Right atrium auricular region (tissue), 2 donors: ENCODE results near the gene DUSP7. TPM values are rescaled to one million over a fixed set of nuclear protein-coding genes. Genes with fewer than 3 reads are reported as not detected.
A peak's percentile ranks its signal among the peaks of the same experiment; 100 is the strongest.

ENCODE experiments used
- DNase-seq: peaks from one replicate; pipeline ENCODE4 v3.0.0-alpha.2; 2019; ENCODE audit warnings: low spot score
- H3K27ac ChIP-seq, 2 donors: fragments of 200-600 bp; sonication (generic); 1 replicate in 1 of 2; 2 replicates in 1 of 2; pipeline ENCODE4 v1.5.1; 2016 to 2019
- H3K27me3 ChIP-seq, 2 donors: fragments of 200-600 bp; sonication (generic); one replicate each; pipeline versions ENCODE4 v1.5.1 to v1.6.0; 2017 to 2019
- H3K36me3 ChIP-seq: fragments of 200-600 bp; sonication (generic); one replicate; pipeline ENCODE4 v1.5.1; 2016
- H3K4me1 ChIP-seq, 2 donors: fragments of 200-600 bp; sonication (generic); one replicate each; pipeline versions ENCODE4 v1.5.1 to v1.6.0; 2017 to 2019
- H3K4me3 ChIP-seq, 2 donors: fragments of 200-600 bp; sonication (generic); 1 replicate in 1 of 2; 2 replicates in 1 of 2; pipeline ENCODE4 v1.5.1; 2017 to 2019; ENCODE audit warnings: mild to moderate bottlenecking in 1 of 2, moderate library complexity in 1 of 2
- H3K9me3 ChIP-seq, 2 donors: fragments of 200-600 bp; sonication (generic); one replicate each; pipeline ENCODE4 v1.5.1; 2019
- total RNA-seq, 2 donors: library from RNA; depleted of rRNA; stranded (reverse); fragments of >200 nt; gene quantifications; one replicate each; pipeline ENCODE4 v1.1.0, GENCODE V29; 2016
- TF ChIP-seq, protein P1 (sequence below), 2 donors: fragments of 200-600 bp; sonication (generic); IDR thresholded peaks; one replicate each; pipeline ENCODE4 v1.5.1; 2019; ENCODE audit warnings: antibody characterized with exemption in 2 of 2

DUSP7 gene
- total RNA-seq, 2 donors from 2014 or later: 17.7 to 33.7 TPM

DNA sequence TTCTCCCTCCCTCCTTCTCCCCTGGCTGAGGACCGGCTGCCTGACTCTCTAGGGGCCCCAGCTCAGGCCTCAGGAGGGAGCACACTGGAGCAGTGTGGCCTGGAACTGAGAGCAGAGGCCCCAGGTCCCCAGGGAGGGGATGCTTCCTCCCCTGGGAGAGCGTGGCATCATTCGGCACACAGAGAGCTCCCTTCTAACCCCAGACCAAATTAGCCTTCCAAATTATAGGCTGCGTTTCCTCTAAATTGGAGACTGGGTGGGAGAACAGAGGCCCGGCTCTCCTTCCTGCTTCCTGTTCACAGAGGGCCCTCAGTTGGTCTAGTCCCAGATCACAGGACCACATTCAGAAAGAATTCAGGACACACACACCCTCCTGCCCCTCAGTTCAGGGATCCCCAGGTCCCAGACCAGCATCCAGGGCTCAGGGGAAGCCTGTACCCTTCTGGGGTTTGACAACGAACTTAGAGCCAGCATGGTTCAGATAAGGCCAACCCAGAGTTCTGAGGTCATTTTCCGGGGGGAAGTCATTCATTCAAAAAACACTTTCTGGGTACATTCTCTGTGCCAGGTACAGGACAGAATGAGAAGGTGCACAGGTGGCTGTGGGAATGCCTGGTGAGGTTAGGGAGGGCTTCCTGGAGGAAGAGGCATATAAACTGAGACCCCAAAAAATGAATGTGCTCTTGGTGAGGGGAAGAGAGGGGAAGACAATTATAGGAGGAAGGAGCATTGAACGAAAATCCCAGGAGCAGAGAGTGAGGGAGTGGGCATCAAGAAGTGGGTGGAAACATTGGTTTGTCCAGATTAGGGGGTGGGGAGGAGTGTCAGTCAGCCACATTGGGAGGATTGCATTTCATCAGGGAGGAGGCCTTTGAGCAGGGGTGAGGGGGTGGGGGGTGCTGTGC lies 32.3 kb downstream of the DUSP7 start:
- Histone ChIP-seq H3K27me3 (no peaks in the 10 kb centered on the region), H3K4me1 (peaks cover 0 to 84% of the 10 kb centered on the region in 2 donors), H3K27ac (peak overlapping the region; percentile 93 to 96), H3K4me3 (peak overlapping the region; percentile 24 to 35), H3K36me3 (no peaks in the 10 kb centered on the region), H3K9me3 (no peaks in the 10 kb centered on the region)
- DNase-seq: no peak
- TF ChIP-seq, protein P1, sequence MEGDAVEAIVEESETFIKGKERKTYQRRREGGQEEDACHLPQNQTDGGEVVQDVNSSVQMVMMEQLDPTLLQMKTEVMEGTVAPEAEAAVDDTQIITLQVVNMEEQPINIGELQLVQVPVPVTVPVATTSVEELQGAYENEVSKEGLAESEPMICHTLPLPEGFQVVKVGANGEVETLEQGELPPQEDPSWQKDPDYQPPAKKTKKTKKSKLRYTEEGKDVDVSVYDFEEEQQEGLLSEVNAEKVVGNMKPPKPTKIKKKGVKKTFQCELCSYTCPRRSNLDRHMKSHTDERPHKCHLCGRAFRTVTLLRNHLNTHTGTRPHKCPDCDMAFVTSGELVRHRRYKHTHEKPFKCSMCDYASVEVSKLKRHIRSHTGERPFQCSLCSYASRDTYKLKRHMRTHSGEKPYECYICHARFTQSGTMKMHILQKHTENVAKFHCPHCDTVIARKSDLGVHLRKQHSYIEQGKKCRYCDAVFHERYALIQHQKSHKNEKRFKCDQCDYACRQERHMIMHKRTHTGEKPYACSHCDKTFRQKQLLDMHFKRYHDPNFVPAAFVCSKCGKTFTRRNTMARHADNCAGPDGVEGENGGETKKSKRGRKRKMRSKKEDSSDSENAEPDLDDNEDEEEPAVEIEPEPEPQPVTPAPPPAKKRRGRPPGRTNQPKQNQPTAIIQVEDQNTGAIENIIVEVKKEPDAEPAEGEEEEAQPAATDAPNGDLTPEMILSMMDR (IDR thresholded peaks at IDR 0.05): no peak

DNA sequence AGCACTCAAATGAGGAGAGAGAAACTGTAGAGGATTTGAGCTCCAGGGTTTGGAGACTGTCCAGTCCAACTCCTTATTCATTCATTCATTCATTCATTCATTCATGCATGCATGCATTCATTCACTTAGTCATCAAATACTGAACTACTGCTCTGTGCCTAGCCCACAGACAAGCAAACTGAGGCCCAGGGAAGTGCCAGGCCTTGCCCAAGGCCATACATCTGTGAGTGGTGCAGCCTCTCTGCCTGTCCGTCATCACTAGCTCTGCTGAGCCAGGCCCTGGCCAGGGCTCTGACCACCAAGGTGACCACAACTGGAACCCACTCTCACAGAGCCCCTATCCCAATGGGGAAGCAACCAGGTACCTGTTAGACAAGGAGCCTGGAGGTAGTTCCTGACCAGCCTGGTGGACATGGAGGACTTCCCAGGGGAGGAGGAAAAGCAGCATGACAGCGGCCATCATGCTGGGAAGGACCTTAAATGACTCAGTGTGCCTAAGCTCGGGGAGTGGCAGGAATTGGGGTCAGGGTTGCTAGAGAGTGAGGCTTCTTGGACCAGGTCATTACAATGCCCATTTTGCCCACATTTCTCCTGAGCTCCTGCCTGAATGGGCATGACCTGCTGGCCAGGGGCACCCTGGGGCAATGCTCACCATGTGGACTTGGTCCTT lies 33.1 kb downstream of the DUSP7 start:
- TF ChIP-seq, protein P1 (IDR thresholded peaks at IDR 0.05): no peak

DNA sequence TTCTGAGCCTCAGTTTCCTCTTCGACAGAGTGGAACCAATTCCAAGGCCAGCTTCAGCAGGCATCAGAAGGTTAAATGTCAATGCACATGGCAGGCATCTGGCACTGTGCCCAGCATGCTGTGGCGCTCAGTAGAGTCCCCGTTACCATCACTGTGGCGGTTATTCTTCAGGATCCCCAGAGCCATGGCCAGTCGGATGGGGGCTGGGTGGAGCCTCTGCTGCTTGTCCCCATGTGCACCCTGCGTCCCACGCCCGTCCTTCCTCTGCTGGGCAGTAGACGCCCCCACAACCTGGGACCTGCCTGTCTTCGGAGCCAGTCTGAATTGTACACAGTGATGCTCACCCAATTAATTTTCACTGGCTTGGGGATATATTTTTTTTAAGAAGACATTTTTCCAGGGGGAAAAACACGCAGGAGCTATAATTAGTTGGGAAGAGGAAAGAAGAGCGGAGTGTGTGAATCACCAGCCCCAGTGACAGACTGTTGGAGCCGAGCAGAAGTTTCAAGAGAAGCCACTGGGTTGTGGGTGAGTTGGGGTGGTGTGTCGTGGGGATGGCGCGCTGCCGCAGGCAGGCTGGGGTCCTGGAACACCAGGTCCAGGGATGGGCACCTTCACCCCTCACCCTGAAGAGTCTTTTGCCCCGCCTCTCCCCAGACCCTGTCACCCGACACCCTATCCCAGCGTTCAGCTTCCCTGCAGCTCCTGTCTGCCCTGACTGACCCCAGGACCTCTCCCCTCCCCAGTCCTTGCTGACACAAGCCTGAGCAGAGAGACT lies 33.9 kb downstream of the DUSP7 start:
- Histone ChIP-seq H3K9me3 (no peaks in the 10 kb centered on the region), H3K27ac (peak overlapping the region; percentile 93 to 96), H3K4me3 (peak overlapping the region; percentile 24 to 35), H3K36me3 (no peaks in the 10 kb centered on the region), H3K4me1 (peaks cover 0 to 88% of the 10 kb centered on the region in 2 donors), H3K27me3 (no peaks in the 10 kb centered on the region)
- DNase-seq: no peak
- TF ChIP-seq, protein P1 (IDR thresholded peaks at IDR 0.05): no peak

More for the DNA sequence above, 33.1 kb downstream of the DUSP7 start:
- H3K36me3 ChIP-seq: no peaks in the 10 kb centered on the region
- peak overlapping the region; percentile 93 to 96 for H3K27ac ChIP-seq
- H3K4me1 ChIP-seq: peaks cover 0 to 85% of the 10 kb centered on the region in 2 donors
- no peaks in the 10 kb centered on the region for H3K27me3 ChIP-seq
- no peaks in the 10 kb centered on the region for H3K9me3 ChIP-seq
- H3K4me3 ChIP-seq: peak overlapping the region; percentile 24 to 35
- DNase-seq: no peak

DNA sequence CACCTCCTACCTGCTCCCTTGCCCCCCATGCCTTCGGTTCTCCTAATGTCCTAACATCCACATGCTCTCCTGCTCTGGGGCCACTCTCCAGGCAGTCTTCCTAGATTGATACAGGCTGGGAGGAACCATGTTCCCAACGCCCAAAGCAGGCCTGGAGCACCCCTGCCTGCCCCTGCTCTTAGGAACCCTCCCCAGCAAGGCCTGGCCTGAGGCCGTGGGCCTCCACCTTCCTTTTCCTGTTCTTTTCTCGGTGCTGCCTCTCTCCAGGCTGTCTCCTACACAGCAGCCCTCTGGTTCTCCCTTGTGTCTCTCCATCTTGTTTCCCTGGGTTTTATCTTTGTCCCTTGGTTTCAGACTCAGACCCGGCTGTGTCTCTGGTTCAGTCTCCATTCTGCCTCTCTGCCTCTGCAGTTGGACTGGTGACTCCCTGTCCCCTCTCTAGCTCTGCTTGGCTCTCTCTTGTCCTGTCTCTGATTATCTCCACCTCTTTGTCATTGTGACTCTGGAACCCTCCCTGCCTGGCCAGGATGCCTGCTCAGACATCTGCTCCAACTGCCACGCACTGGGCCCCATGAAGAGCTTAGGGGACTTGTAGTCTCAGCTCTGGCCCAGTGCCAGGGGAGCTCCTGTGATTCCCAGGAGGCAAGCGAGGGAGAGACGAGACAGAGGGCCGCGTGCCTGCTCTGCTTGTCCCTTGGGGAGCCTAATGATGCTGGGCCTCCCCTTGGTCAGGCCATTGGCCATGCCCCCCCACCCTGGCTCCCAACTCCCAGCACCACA lies 34.7 kb downstream of the DUSP7 start:
- no peak for DNase-seq
- no peaks in the 10 kb centered on the region for H3K9me3 ChIP-seq
- no peaks in the 10 kb centered on the region for H3K36me3 ChIP-seq
- H3K27me3 ChIP-seq: no peaks in the 10 kb centered on the region
- H3K4me3 ChIP-seq: no peak overlapping the region
- TF ChIP-seq, protein P1 (IDR thresholded peaks at IDR 0.05): no peak
- H3K27ac ChIP-seq: peak overlapping the region; percentile 93 to 96
- H3K4me1 ChIP-seq: peaks cover 0 to 96% of the 10 kb centered on the region in 2 donors

GRCh38 chr3:52020796-52021195 lies 35.6 kb downstream of the DUSP7 start:
- Histone ChIP-seq H3K27ac (peak overlapping the region; percentile 93 to 96), H3K27me3 (no peaks in the 10 kb centered on the region), H3K36me3 (no peaks in the 10 kb centered on the region), H3K4me1 (peaks cover 0 to 98% of the 10 kb centered on the region in 2 donors), H3K9me3 (no peaks in the 10 kb centered on the region), H3K4me3 (no peak overlapping the region)
- TF ChIP-seq, protein P1 (IDR thresholded peaks at IDR 0.05): no peak
- DNase-seq: no peak
